ENCODE measurements around the gene SLC35E1.

GRCh38 chr19:16620584-16620983 is 48.4 kb upstream of the SLC35E1 start:
- TF ChIP-seq CREB1 (CRISPR knock-in tag; IDR thresholded peaks at IDR 0.05; ENCODE audit: low read depth) = no peak
- TF ChIP-seq, protein P1, sequence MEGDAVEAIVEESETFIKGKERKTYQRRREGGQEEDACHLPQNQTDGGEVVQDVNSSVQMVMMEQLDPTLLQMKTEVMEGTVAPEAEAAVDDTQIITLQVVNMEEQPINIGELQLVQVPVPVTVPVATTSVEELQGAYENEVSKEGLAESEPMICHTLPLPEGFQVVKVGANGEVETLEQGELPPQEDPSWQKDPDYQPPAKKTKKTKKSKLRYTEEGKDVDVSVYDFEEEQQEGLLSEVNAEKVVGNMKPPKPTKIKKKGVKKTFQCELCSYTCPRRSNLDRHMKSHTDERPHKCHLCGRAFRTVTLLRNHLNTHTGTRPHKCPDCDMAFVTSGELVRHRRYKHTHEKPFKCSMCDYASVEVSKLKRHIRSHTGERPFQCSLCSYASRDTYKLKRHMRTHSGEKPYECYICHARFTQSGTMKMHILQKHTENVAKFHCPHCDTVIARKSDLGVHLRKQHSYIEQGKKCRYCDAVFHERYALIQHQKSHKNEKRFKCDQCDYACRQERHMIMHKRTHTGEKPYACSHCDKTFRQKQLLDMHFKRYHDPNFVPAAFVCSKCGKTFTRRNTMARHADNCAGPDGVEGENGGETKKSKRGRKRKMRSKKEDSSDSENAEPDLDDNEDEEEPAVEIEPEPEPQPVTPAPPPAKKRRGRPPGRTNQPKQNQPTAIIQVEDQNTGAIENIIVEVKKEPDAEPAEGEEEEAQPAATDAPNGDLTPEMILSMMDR (conservative IDR thresholded peaks at IDR 0.05; ENCODE audit: low read depth in 2 of 2) = no peak
- TF ChIP-seq POLR2AphosphoS5 (IDR thresholded peaks at IDR 0.05; ENCODE audit: low read depth) = no peak
- TF ChIP-seq, protein P2, sequence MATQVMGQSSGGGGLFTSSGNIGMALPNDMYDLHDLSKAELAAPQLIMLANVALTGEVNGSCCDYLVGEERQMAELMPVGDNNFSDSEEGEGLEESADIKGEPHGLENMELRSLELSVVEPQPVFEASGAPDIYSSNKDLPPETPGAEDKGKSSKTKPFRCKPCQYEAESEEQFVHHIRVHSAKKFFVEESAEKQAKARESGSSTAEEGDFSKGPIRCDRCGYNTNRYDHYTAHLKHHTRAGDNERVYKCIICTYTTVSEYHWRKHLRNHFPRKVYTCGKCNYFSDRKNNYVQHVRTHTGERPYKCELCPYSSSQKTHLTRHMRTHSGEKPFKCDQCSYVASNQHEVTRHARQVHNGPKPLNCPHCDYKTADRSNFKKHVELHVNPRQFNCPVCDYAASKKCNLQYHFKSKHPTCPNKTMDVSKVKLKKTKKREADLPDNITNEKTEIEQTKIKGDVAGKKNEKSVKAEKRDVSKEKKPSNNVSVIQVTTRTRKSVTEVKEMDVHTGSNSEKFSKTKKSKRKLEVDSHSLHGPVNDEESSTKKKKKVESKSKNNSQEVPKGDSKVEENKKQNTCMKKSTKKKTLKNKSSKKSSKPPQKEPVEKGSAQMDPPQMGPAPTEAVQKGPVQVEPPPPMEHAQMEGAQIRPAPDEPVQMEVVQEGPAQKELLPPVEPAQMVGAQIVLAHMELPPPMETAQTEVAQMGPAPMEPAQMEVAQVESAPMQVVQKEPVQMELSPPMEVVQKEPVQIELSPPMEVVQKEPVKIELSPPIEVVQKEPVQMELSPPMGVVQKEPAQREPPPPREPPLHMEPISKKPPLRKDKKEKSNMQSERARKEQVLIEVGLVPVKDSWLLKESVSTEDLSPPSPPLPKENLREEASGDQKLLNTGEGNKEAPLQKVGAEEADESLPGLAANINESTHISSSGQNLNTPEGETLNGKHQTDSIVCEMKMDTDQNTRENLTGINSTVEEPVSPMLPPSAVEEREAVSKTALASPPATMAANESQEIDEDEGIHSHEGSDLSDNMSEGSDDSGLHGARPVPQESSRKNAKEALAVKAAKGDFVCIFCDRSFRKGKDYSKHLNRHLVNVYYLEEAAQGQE (IDR thresholded peaks at IDR 0.05; ENCODE audit: unreplicated experiment) = no peak
- TF ChIP-seq ETS1 (IDR thresholded peaks at IDR 0.05) = no peak
- TF ChIP-seq ZNF114 (CRISPR knock-in tag; IDR thresholded peaks at IDR 0.05) = no peak
- TF ChIP-seq EZH2 (IDR thresholded peaks at IDR 0.05; ENCODE audit: low read depth, unreplicated experiment) = no peak
- no peak for TF ChIP-seq NANOG (IDR thresholded peaks at IDR 0.05; ENCODE audit: borderline replicate concordance)
- no peak for TF ChIP-seq EZH2phosphoT487 (IDR thresholded peaks at IDR 0.05; ENCODE audit: unreplicated experiment)
- TF ChIP-seq JUNB (IDR thresholded peaks at IDR 0.05; ENCODE audit: unreplicated experiment) = no peak
